SK-N-SH (cell line): ENCODE measurements around the gene PRCC. TPM values are rescaled to one million over a fixed set of nuclear protein-coding genes. Genes with fewer than 3 reads are reported as not detected.

Experiments used
- CTCF ChIA-PET: fragments of 300-600, 350-600 bp; formaldehyde crosslinking; extraction: SDS; loops from one replicate; lab custom pipeline; 2021; lab: Yijun Ruan, JAX
- POLR2A ChIA-PET: fragments of 350-600 bp; sonication (Branson Sonifier 250); formaldehyde crosslinking; extraction: SDS; loops from one replicate; lab custom pipeline; 2020; ENCODE audit warnings: antibody characterized with exemption, inconsistent platforms; lab: Yijun Ruan, JAX
- DNase-seq: peaks from one replicate; pipeline ENCODE4 v3.0.0; 2012
- H2AFZ ChIP-seq: fragments of 200-600 bp; sonication (generic); 2 replicates; pipeline ENCODE4 v1.8.1; 2016; ENCODE audit warnings: antibody characterized with exemption, mild to moderate bottlenecking, low read depth
- H3F3A ChIP-seq: fragments of 200-600 bp; sonication (generic); replicated peaks from 2 replicates; pipeline ENCODE3; 2016; ENCODE audit warnings: antibody characterized with exemption, mild to moderate bottlenecking; ENCODE audit not compliant: insufficient read depth
- H3K27ac ChIP-seq, 2 experiments: fragments of 200-500 bp in 1 of 2; fragments of 200-600 bp in 1 of 2; sonication (Bioruptor generic) in 1 of 2; sonication (generic), shearing (Covaris generic) in 1 of 2; 2 replicates each; pipeline versions ENCODE4 v1.5.1 to v1.6.1; 2014 to 2016; ENCODE audit warnings: low read depth in 2 of 2, inconsistent platforms in 1 of 2, low read length in 1 of 2, mild to moderate bottlenecking in 1 of 2, mixed read lengths in 1 of 2
- H3K27me3 ChIP-seq: fragments of 200-600 bp; sonication (generic), shearing (Covaris generic); 2 replicates; pipeline ENCODE4 v1.6.1; 2016; ENCODE audit warnings: mixed run types; ENCODE audit not compliant: insufficient read depth
- H3K36me3 ChIP-seq, 2 experiments: fragments of 200-500 bp in 1 of 2; fragments of 200-600 bp in 1 of 2; sonication (Bioruptor generic) in 1 of 2; sonication (generic) in 1 of 2; replicated peaks in 1 of 2; 2 replicates each; pipeline versions ENCODE3 to v1.5.1; 2014 to 2016; ENCODE audit warnings: low read length in 1 of 2, mild to moderate bottlenecking in 1 of 2; ENCODE audit not compliant: insufficient read depth in 2 of 2, control insufficient read depth in 1 of 2
- H3K4me1 ChIP-seq, 2 experiments: fragments of 200-500 bp in 1 of 2; fragments of 200-600 bp in 1 of 2; sonication (Bioruptor generic) in 1 of 2; sonication (generic), shearing (Covaris generic) in 1 of 2; 2 replicates each; pipeline versions ENCODE4 v1.5.1 to v1.6.1; 2014 to 2016; ENCODE audit warnings: low read depth in 1 of 2, low read length in 1 of 2, mixed run types in 1 of 2; ENCODE audit not compliant: insufficient read depth in 2 of 2, control insufficient read depth in 1 of 2
- H3K4me2 ChIP-seq: fragments of 200-600 bp; sonication (generic), shearing (Covaris generic); 2 replicates; pipeline ENCODE4 v1.6.1; 2017; ENCODE audit warnings: mixed run types
- H3K4me3 ChIP-seq, 2 experiments: fragments of 200-500 bp in 1 of 2; fragments of 200-600 bp in 1 of 2; sonication (Bioruptor generic) in 1 of 2; sonication (generic), shearing (Covaris generic) in 1 of 2; 2 replicates each; pipeline versions ENCODE4 v1.5.1 to v1.8.1; 2014 to 2016; ENCODE audit warnings: low read depth in 2 of 2, inconsistent platforms in 1 of 2, low read length in 1 of 2, mild to moderate bottlenecking in 1 of 2, mixed read lengths in 1 of 2, moderate library complexity in 1 of 2
- H3K79me2 ChIP-seq: fragments of 200-600 bp; sonication (generic); 2 replicates; pipeline ENCODE4 v1.8.1; 2017; ENCODE audit warnings: mild to moderate bottlenecking; ENCODE audit not compliant: insufficient read depth
- H3K9ac ChIP-seq: fragments of 200-600 bp; sonication (generic); 2 replicates; pipeline ENCODE4 v1.6.1; 2017; ENCODE audit warnings: mixed run types
- H3K9me2 ChIP-seq: fragments of 200-600 bp; sonication (generic); 2 replicates; pipeline ENCODE4 v1.6.1; 2017; ENCODE audit warnings: mixed run types
- H3K9me3 ChIP-seq: fragments of 200-600 bp; sonication (generic); 2 replicates; pipeline ENCODE4 v1.6.1; 2017; ENCODE audit warnings: mixed run types, mild to moderate bottlenecking, moderate library complexity
- H4K20me1 ChIP-seq: fragments of 200-600 bp; sonication (generic); 2 replicates; pipeline ENCODE4 v1.6.1; 2017; ENCODE audit warnings: mild to moderate bottlenecking, mixed run types; ENCODE audit not compliant: insufficient read depth
- CHD2 ChIP-seq: fragments of 150-350 bp; IDR thresholded peaks from 2 replicates; pipeline ENCODE4 v1.6.1; 2018; ENCODE audit warnings: low read length; ENCODE audit not compliant: partially characterized antibody
- ELF1 ChIP-seq: IDR thresholded peaks from 2 replicates; pipeline ENCODE4 v1.4.0; 2012
- EP300 ChIP-seq, 2 experiments: IDR thresholded peaks; 2 replicates each; pipeline versions ENCODE4 v1.4.0 to v1.6.1; 2012; ENCODE audit warnings: borderline replicate concordance in 1 of 2, low read depth in 1 of 2, low read length in 1 of 2
- EZH2phosphoT487 ChIP-seq: fragments of 200-600 bp; sonication (generic); IDR thresholded peaks from 2 replicates; pipeline ENCODE4 v1.6.1; 2017; ENCODE audit warnings: low read depth, mixed run types, mild to moderate bottlenecking, antibody characterized with exemption, moderate library complexity, borderline replicate concordance
- FOSL2 ChIP-seq: IDR thresholded peaks from 2 replicates; pipeline ENCODE4 v1.4.0; 2012; ENCODE audit warnings: low read depth, mild to moderate bottlenecking, moderate library complexity, borderline replicate concordance
- FOXJ3 ChIP-seq: sonication (generic); formaldehyde crosslinking; IDR thresholded peaks from 2 replicates; pipeline ENCODE4 v1.5.1; 2020; ENCODE audit warnings: mild to moderate bottlenecking, missing genetic modification reagents
- FOXM1 ChIP-seq: IDR thresholded peaks from 2 replicates; pipeline ENCODE4 v1.4.0; 2012; ENCODE audit warnings: low read depth, mild to moderate bottlenecking
- GABPA ChIP-seq: IDR thresholded peaks from 2 replicates; pipeline ENCODE4 v1.4.0; 2012; ENCODE audit warnings: low read depth, mild to moderate bottlenecking
- GATA2 ChIP-seq: sonication (generic); formaldehyde crosslinking; IDR thresholded peaks from 2 replicates; pipeline ENCODE4 v1.5.0; 2020; ENCODE audit warnings: mild to moderate bottlenecking, missing genetic modification reagents
- IRF3 ChIP-seq: fragments of 150-350 bp; IDR thresholded peaks from 2 replicates; pipeline ENCODE4 v1.6.1; 2016; ENCODE audit warnings: mild to moderate bottlenecking, low read depth, low read length
- JUND ChIP-seq: IDR thresholded peaks from 2 replicates; pipeline ENCODE4 v1.4.0; 2012
- MAX ChIP-seq: IDR thresholded peaks from 2 replicates; pipeline ENCODE4 v1.4.0; 2012; ENCODE audit warnings: low read depth
- MEF2A ChIP-seq: IDR thresholded peaks from 2 replicates; pipeline ENCODE4 v1.4.0; 2012; ENCODE audit warnings: low read depth, borderline replicate concordance
- MXI1 ChIP-seq: IDR thresholded peaks from 2 replicates; pipeline ENCODE4 v1.6.1; 2012; ENCODE audit warnings: mild to moderate bottlenecking, low read depth, low read length, improper control_type of control experiment
- NFIC ChIP-seq: IDR thresholded peaks from 2 replicates; pipeline ENCODE4 v1.4.0; 2012; ENCODE audit warnings: borderline replicate concordance
- NRF1 ChIP-seq: IDR thresholded peaks from 2 replicates; pipeline ENCODE4 v1.6.1; 2012; ENCODE audit warnings: low read depth, mild to moderate bottlenecking, low read length
- PBX3 ChIP-seq: IDR thresholded peaks from 2 replicates; pipeline ENCODE4; 2012
- POLR2AphosphoS5 ChIP-seq: IDR thresholded peaks from 2 replicates; pipeline ENCODE4 v1.6.1; 2012; ENCODE audit warnings: low read depth, low read length
- RAD21 ChIP-seq: IDR thresholded peaks from 2 replicates; pipeline ENCODE4 v1.6.1; 2012; ENCODE audit warnings: mild to moderate bottlenecking, low read length
- RCOR1 ChIP-seq: fragments of 150-350 bp; IDR thresholded peaks from 2 replicates; pipeline ENCODE4 v1.6.1; 2017; ENCODE audit warnings: antibody characterized with exemption, low read length
- RFX5 ChIP-seq: IDR thresholded peaks from 2 replicates; pipeline ENCODE4 v1.6.1; 2012; ENCODE audit warnings: mild to moderate bottlenecking, improper control_type of control experiment, low read length
- SIN3A ChIP-seq: IDR thresholded peaks from 2 replicates; pipeline ENCODE4 v1.6.1; 2012; ENCODE audit warnings: low read depth, mild to moderate bottlenecking, low read length, moderate library complexity, borderline replicate concordance
- SMC3 ChIP-seq: IDR thresholded peaks from 2 replicates; pipeline ENCODE4 v1.6.1; 2012; ENCODE audit warnings: low read depth, low read length, improper control_type of control experiment
- TAF1 ChIP-seq: IDR thresholded peaks from 2 replicates; pipeline ENCODE4 v1.6.1; 2012; ENCODE audit warnings: low read depth, mild to moderate bottlenecking, low read length, moderate library complexity, borderline replicate concordance
- TCF12 ChIP-seq: IDR thresholded peaks from 2 replicates; pipeline ENCODE4 v1.4.0; 2012
- TEAD4 ChIP-seq: IDR thresholded peaks from 2 replicates; pipeline ENCODE4 v1.4.0; 2012; ENCODE audit warnings: mild to moderate bottlenecking, borderline replicate concordance; ENCODE audit not compliant: insufficient read depth
- USF1 ChIP-seq: IDR thresholded peaks from 2 replicates; pipeline ENCODE4 v1.4.0; 2012; ENCODE audit warnings: low read depth, borderline replicate concordance
- YY1 ChIP-seq: IDR thresholded peaks from 2 replicates; pipeline ENCODE4 v1.4.0; 2012; ENCODE audit warnings: low read depth, mild to moderate bottlenecking
- ZBTB33 ChIP-seq: IDR thresholded peaks from 2 replicates; pipeline ENCODE4 v1.4.0; 2012; ENCODE audit warnings: low read depth, borderline replicate concordance
- WGBS: methylation state at CpG from one replicate; pipeline ENCODE4 v1.1.6; 2017; ENCODE audit warnings: low lambda C conversion rate; 5-methylcytosine and 5-hydroxymethylcytosine counted together
- polyA plus RNA-seq, 3 experiments: library from polyadenylated mRNA; depleted of rRNA; stranded (reverse); fragments of >200 nt; gene quantifications; 2 replicates each; pipeline ENCODE4 v1.2.3, GENCODE V29; 2012

The PRCC gene
- polyA plus RNA-seq, 1 of the 3 experiments (the other 2 are of a cell fraction) = 39.2 TPM

- Histone ChIP-seq H3K79me2 (peaks cover 64% of the 10 kb centered on the region), H3F3A (peaks cover 9% of the 10 kb centered on the region), H3K4me1 (peaks cover 28 to 56% of the 10 kb centered on the region in 2 experiments), H3K36me3 (peaks cover 19 to 32% of the 10 kb centered on the region in 2 experiments), H3K9me3 (no peaks in the 10 kb centered on the region), H2AFZ (peak within 1 kb of the TSS; percentile 84), H3K27me3 (no peaks in the 10 kb centered on the region), H3K4me2 (peak within 1 kb of the TSS; percentile 95), H3K9me2 (no peaks in the 10 kb centered on the region), H3K27ac (peak within 1 kb of the TSS; percentile 83 to 88), H4K20me1 (peaks cover 31% of the 10 kb centered on the region), H3K9ac (peak within 1 kb of the TSS; percentile 93), H3K4me3 (peak within 1 kb of the TSS; percentile 76 to 87)
- 5% methylated on average over 33 of the region's 57 CpGs for WGBS
- DNase-seq = peak; percentile 92
- ChIA-PET POLR2A (interaction anchor here (0.5 to 3.6 kb wide), 15 partner anchors 9 to 131 kb away, joined by 3 to 25 read pairs (median 5); partner anchors contain the start of genes CRABP2, HDGF, MRPL24 and NES), CTCF (interaction anchor here (0.8 to 38.0 kb wide), 14 partner anchors 10 to 199 kb away, joined by 3 to 2702 read pairs (median 25); partner anchors contain the start of genes CRABP2, INSRR, MRPL24 and NES)
- no peak for TF ChIP-seq FOXM1
- no peak for TF ChIP-seq YY1
- TF ChIP-seq MXI1 = peak; percentile 75; the same call in 1 of the 2 replicates
- TF ChIP-seq NFIC = no peak
- TF ChIP-seq SIN3A = no peak
- no peak for TF ChIP-seq EP300 (IDR thresholded peaks at IDR 0.05; ENCODE audit: borderline replicate concordance in 1 of 2, low read depth in 1 of 2, low read length in 1 of 2)
- TF ChIP-seq RAD21 = no peak
- TF ChIP-seq IRF3 = no peak; the same call in 1 of the 2 replicates
- TF ChIP-seq TCF12 = no peak
- 0 out of 2 replicates have a peak, but pooled peaks have one; percentile 12 for TF ChIP-seq USF1
- no peak for TF ChIP-seq SMC3
- peak; percentile 23 for TF ChIP-seq PBX3
- TF ChIP-seq ELF1 = peak; percentile 80
- TF ChIP-seq EZH2phosphoT487 = no peak
- no peak for TF ChIP-seq NRF1
- peak; percentile 40; the same call in 1 of the 2 replicates for TF ChIP-seq TAF1
- no peak; the same call in 1 of the 2 replicates for TF ChIP-seq RCOR1
- TF ChIP-seq MAX = peak; percentile 47
- no peak for TF ChIP-seq TEAD4
- peak; percentile 65 for TF ChIP-seq POLR2AphosphoS5
- TF ChIP-seq GABPA = peak; percentile 79
- TF ChIP-seq FOSL2 = no peak
- no peak for TF ChIP-seq GATA2 (CRISPR knock-in tag)
- no peak for TF ChIP-seq FOXJ3 (CRISPR knock-in tag)
- TF ChIP-seq MEF2A = no peak
- no peak for TF ChIP-seq JUND
- no peak for TF ChIP-seq ZBTB33
- TF ChIP-seq RFX5 = no peak
- TF ChIP-seq CHD2 = peak; percentile 57
These were observed 38.5 kb upstream of the PRCC start, which contains the start of gene ISG20L2 for GRCh38 chr1:156728599-156729462. Gene ISG20L2 (minus strand): TSS chr1:156728766. CDS start chr1:156727652, 1,114 bp downstream.
